Measurements from ENCODE around the gene TMEM63B.

DNA sequence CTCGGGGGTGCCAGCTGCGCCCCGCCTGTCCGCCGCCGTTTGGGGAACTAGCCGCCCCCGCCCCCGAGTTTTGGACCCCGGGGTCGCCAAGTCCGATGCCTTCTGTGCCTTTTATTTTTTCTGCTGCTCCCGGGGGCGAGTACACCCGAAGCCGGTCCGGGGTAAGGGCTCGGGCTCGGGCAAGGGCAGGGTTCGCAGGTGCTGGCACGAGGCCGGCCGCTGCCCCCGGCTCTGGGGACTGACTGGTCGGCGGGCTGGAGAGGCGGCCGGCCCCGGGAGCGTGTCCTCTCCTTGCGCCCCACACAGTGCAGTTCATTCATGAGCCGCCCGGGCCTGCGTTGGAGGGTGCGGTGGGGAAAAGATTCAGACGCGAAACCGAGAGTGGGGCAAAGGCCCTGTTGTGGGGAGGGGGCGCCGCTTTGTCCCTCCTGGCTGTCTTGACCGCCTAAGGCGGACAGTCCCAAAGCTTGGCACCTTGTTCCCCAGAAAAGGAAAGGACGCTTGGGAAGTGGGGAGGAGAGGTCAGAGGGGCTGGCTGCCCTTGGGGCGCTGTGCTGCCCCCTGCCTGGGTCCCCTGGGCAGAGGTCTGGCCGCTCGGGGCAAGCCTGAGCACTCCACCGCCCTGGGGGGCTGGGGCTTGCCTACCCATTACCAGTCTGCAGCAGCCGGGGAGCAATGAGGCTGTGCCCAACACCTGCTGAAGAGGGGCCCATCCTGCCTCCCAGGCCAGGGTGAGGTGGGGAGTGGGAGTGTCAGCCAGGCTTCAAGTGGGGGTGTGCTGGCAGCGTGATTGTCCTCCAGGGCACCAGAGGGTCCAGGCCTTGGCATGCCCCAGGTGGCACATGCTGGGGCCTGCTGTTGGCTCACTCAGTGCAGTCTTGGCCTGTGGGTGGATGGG, 915 bp downstream of the TMEM63B start:
- TF ChIP-seq, protein P1, sequence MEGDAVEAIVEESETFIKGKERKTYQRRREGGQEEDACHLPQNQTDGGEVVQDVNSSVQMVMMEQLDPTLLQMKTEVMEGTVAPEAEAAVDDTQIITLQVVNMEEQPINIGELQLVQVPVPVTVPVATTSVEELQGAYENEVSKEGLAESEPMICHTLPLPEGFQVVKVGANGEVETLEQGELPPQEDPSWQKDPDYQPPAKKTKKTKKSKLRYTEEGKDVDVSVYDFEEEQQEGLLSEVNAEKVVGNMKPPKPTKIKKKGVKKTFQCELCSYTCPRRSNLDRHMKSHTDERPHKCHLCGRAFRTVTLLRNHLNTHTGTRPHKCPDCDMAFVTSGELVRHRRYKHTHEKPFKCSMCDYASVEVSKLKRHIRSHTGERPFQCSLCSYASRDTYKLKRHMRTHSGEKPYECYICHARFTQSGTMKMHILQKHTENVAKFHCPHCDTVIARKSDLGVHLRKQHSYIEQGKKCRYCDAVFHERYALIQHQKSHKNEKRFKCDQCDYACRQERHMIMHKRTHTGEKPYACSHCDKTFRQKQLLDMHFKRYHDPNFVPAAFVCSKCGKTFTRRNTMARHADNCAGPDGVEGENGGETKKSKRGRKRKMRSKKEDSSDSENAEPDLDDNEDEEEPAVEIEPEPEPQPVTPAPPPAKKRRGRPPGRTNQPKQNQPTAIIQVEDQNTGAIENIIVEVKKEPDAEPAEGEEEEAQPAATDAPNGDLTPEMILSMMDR (IDR thresholded peaks at IDR 0.05), result no peak
- TF ChIP-seq POLR2A (IDR thresholded peaks at IDR 0.05), result no peak

Measured in lower leg skin (tissue), 3 donors.